ENCODE data around the gene FKBP15.

The FKBP15 gene

GRCh38 chr9:113185271-113185670 lies 35.8 kb downstream of the FKBP15 start:
- in situ Hi-C loops (cut with MboI; ENCODE audit: low sequenced_read_pairs) = no loop called here

DNA sequence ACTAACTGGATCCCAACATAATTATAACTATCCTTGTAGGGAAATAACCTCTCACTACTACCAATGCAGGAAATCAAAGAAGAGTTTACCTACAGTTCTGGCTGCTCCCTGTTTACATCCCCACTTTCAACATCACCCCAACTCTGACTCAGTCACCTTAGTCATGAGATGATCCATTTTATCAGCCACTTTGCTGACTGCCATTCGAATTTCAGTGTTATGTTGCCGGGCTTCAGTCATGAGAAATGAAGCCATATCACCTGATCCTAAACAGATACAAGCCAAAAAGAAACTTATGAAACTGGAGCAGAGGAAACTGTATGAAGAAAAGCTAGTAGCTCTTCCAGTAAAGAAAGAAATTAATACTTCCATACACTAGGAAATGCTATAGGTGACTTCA lies 36.5 kb downstream of the FKBP15 start:
- in situ Hi-C loops (cut with MboI; ENCODE audit: low sequenced_read_pairs) = no loop called here

GRCh38 chr9:113183956-113184488 lies 37.1 kb downstream of the FKBP15 start:
- in situ Hi-C loops (cut with MboI; ENCODE audit: low sequenced_read_pairs) = no loop called here

DNA sequence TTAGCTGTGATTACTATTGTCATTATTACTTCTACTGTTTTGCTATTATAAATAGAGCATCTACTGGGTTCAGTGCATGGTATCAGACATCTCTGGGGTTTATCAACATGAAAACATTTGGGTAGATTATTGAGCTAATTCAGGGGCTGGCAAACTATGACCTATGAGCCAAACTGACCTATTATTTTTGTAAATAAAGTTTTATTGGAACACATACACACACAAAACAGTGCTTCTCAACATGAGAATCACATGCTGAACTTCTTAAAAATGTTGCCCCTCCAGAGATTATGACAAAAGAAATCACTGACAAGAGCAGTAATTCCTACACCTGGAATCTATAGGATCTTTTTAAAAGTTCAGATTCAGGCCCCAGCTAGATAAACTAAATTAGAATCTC lies 39.9 kb downstream of the FKBP15 start:
- in situ Hi-C loops (cut with MboI; ENCODE audit: low sequenced_read_pairs) = no loop called here

GRCh38 chr9:113179839-113180238 lies 41.2 kb downstream of the FKBP15 start:
- in situ Hi-C loops (cut with MboI; ENCODE audit: low sequenced_read_pairs) = no loop called here

GRCh38 chr9:113178087-113178486 lies 43.0 kb downstream of the FKBP15 start:
- in situ Hi-C loops (cut with MboI; ENCODE audit: low sequenced_read_pairs) = no loop called here

DNA sequence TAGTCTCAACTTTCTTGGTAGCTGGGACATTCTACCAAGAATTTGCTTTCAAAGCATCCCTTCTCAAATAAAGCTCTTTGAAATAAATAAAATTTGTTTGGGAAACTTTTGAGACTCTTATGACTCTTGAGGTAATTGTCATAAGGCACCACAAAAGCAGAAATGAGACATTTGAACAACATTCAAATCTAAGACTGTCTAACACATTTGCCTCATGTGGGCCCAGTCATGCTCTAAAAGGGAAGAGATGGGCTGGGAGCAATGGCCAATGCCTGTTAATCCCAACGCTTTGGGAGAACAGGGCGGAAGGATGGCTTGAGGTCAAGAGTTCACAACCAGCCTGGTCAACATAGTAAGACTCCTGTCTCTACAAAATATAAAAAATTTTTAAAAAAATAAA lies 43.8 kb downstream of the FKBP15 start:
- in situ Hi-C loops (cut with MboI; ENCODE audit: low sequenced_read_pairs) = no loop called here

DNA sequence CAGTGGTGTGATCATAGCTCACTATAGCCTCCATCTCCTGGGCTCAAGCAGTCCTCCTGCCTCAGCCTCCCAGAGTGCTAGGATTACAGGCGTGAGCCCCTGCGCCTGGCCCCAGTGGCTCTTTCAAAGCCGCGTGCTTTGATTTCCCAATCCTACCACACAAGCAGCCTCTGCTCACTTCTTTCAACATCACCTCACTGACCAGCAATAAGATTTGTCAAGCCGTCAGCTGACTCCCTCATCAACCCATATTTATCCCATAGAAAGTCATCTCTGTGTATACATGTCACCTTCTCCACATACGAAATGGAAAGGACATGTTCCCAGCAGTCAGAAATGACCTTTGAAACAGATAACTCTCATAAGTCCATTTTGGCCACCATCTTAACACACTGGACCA lies 44.3 kb downstream of the FKBP15 start:
- in situ Hi-C loops (cut with MboI; ENCODE audit: low sequenced_read_pairs) = no loop called here

DNA sequence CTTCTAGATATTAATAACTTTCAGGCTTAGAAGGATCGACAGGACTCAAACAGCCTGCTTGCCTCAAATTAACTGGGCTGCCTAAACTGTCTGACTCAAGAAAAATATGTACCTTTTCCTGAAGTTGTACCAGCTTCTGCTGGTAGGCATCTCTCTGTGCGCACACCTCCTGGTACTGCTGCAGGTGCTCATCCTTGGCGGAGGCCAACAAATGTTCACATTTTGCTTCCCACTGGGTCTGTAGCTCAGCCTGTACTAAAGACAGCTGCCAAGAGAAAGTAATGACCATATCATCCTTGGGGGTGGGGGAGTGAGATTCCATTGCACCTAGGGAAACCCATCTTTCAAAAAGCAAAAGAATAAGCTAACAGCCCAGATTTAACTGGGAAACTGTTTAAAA lies 47.7 kb downstream of the FKBP15 start:
- in situ Hi-C loops (cut with MboI; ENCODE audit: low sequenced_read_pairs) = no loop called here

DNA sequence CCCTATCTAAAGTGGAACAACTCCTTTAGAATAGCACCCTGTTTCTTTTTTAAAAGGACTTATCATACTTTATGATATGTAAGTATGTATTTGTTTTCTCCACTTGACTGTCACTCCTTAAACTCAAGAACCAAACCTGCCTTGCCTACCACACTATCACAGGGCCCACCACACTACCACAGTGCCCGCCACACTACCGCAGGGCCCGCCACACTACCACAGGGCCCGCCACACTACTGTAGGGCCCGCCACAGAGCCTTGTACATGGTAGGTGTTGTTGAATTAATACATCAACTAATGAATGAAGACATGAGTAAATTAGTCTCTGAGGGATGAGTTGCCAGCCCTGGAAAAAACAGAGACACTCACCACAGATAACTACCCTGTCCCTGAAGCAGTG lies 52.3 kb downstream of the FKBP15 start:
- in situ Hi-C loops (cut with MboI; ENCODE audit: low sequenced_read_pairs) = no loop called here

GRCh38 chr9:113166039-113166438 lies 55.0 kb downstream of the FKBP15 start:
- in situ Hi-C loops (cut with MboI; ENCODE audit: low sequenced_read_pairs) = no loop called here

GRCh38 chr9:113164536-113165300 lies 56.4 kb downstream of the FKBP15 start:
- in situ Hi-C loops (cut with MboI; ENCODE audit: low sequenced_read_pairs) = no loop called here

- in situ Hi-C loops (cut with MboI; ENCODE audit: low sequenced_read_pairs) = no loop called here
Observed at GRCh38 chr9:113163001-113163400, 58.1 kb downstream of the FKBP15 start.

GRCh38 chr9:113160571-113160970 lies 60.5 kb downstream of the FKBP15 start:
- in situ Hi-C loops (cut with MboI; ENCODE audit: low sequenced_read_pairs) = no loop called here

GRCh38 chr9:113158446-113158845 lies 62.6 kb downstream of the FKBP15 start:
- in situ Hi-C loops (cut with MboI; ENCODE audit: low sequenced_read_pairs) = no loop called here

DNA sequence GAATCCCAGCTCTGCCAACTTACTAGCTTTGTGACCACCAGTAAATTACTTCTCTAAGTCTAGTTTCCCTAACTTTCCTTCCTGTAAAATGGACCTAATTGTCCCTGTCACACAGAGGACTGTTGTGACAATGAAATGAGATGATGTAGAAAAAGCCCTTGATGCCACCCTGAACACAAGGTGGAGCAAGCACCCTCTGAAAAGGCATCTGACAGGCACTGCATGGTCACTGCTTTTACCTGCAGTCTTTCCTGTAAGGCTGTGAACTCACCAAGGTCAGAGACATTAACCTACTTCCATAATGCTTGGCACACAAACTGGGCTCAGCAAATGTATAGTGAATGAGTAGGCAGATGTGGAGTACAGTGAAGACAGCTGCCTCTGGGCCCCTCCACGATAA lies 64.2 kb downstream of the FKBP15 start:
- in situ Hi-C loops (cut with MboI; ENCODE audit: low sequenced_read_pairs) = no loop called here

DNA sequence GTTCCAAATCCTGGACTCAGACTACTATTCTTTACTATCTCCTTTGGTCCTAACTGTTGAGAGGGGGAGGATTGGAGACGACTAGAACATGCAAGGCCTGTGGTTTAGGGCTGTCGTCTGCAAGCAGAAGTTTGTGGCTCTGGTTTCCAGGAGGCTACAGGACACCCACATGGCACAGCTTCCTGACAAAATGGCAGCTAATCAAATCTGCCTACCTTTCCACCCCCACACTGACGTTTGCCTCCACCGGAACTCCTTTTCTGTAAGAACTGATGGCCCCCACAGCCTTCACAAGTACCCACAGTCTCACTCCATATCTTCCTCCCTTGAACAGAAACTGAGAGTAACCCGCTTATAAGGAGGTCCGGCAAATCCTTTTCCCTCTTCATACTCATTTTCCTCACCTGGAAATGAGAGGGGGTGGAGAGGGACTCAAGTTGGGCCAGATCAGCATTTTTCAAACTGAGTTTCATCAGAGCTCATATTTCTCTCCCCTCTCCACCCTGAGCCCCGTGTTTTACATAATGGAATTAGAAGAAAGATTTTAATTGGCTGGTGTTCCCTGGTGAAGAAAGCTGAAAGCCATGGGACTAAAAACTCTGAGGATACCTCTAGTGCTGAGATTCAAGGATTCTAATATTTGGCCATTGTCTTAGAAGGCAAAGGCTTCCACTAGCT lies 65.0 kb downstream of the FKBP15 start:
- in situ Hi-C loops (cut with MboI; ENCODE audit: low sequenced_read_pairs) = no loop called here

DNA sequence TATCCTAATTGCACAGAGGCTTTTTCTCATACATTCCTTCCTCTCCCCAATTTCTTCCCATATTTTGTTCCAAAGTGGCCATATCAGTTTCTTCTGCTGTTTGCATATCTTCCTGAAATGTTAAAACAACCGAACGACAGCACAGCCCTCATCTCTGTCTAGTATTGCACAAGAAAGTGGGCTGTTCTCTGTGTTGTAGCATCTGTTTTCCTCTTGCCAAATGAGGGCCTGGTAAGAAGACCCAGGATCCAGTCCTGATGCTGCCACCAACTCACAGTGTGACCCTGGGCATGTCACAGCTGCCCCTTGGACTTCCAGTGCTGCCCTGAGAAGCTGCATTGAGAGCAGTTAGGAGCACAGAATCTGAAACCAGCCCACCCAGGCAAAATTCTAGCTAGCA lies 66.1 kb downstream of the FKBP15 start:
- in situ Hi-C loops (cut with MboI; ENCODE audit: low sequenced_read_pairs) = no loop called here

- in situ Hi-C loops (cut with MboI; ENCODE audit: low sequenced_read_pairs) = no loop called here
Observed at GRCh38 chr9:113154471-113154870, 66.6 kb downstream of the FKBP15 start.

- in situ Hi-C loops (cut with MboI; ENCODE audit: low sequenced_read_pairs) = no loop called here
Observed at GRCh38 chr9:113153599-113153998, 67.5 kb downstream of the FKBP15 start.

DNA sequence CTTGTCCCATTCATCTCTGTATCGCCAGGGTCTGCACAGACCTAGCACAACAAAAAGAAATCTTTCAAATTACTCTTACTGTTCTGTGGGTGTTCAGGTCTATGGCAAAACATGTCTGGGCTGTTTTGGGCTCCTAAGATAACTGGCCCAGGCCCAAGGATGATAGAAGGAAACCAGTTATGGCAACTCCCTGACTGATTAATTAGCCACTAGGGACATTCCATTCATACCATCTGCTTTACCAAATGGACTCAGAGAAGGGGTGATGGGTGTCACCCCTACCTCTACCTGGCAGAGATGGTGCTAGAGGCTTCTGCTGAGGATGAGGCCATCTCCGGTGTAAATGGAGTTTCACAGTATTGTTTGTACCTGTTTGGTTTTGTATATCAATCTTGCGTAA lies 68.4 kb downstream of the FKBP15 start:
- in situ Hi-C loops (cut with MboI; ENCODE audit: low sequenced_read_pairs) = no loop called here

All from hTERT RPE-1 (cell line).